SK-N-SH (cell line): Measurements from ENCODE around the gene ABCF3.

Experiments
- CHD2 ChIP-seq: fragments of 150-350 bp; IDR thresholded peaks from 2 replicates; pipeline ENCODE4 v1.6.1; 2018; ENCODE audit warnings: low read length; ENCODE audit not compliant: partially characterized antibody
- CTCF ChIP-seq: fragments of 200-600 bp; sonication (generic); IDR thresholded peaks from 2 replicates; pipeline ENCODE4 v1.6.1; 2017; ENCODE audit warnings: antibody characterized with exemption, mild to moderate bottlenecking, moderate library complexity
- EP300 ChIP-seq, 2 experiments: IDR thresholded peaks; 2 replicates each; pipeline versions ENCODE4 v1.4.0 to v1.6.1; 2012; ENCODE audit warnings: borderline replicate concordance in 1 of 2, low read depth in 1 of 2, low read length in 1 of 2
- MEF2A ChIP-seq: IDR thresholded peaks from 2 replicates; pipeline ENCODE4 v1.4.0; 2012; ENCODE audit warnings: low read depth, borderline replicate concordance
- POLR2AphosphoS5 ChIP-seq: IDR thresholded peaks from 2 replicates; pipeline ENCODE4 v1.6.1; 2012; ENCODE audit warnings: low read depth, low read length
- RCOR1 ChIP-seq: fragments of 150-350 bp; IDR thresholded peaks from 2 replicates; pipeline ENCODE4 v1.6.1; 2017; ENCODE audit warnings: antibody characterized with exemption, low read length
- REST ChIP-seq: IDR thresholded peaks from 2 replicates; pipeline ENCODE4 v1.6.1; 2012; ENCODE audit warnings: mild to moderate bottlenecking, low read depth, low read length, moderate library complexity
- TAF1 ChIP-seq: IDR thresholded peaks from 2 replicates; pipeline ENCODE4 v1.6.1; 2012; ENCODE audit warnings: low read depth, mild to moderate bottlenecking, low read length, moderate library complexity, borderline replicate concordance
- TCF12 ChIP-seq: IDR thresholded peaks from 2 replicates; pipeline ENCODE4 v1.4.0; 2012
- TEAD4 ChIP-seq: IDR thresholded peaks from 2 replicates; pipeline ENCODE4 v1.4.0; 2012; ENCODE audit warnings: mild to moderate bottlenecking, borderline replicate concordance; ENCODE audit not compliant: insufficient read depth
- USF1 ChIP-seq: IDR thresholded peaks from 2 replicates; pipeline ENCODE4 v1.4.0; 2012; ENCODE audit warnings: low read depth, borderline replicate concordance
- USF2 ChIP-seq: fragments of 150-350 bp; IDR thresholded peaks from 2 replicates; pipeline ENCODE4 v1.6.1; 2017; ENCODE audit warnings: antibody characterized with exemption, low read length, low read depth, borderline replicate concordance
- YY1 ChIP-seq: IDR thresholded peaks from 2 replicates; pipeline ENCODE4 v1.4.0; 2012; ENCODE audit warnings: low read depth, mild to moderate bottlenecking

GRCh38 chr3:184144505-184144904 lies 41.5 kb upstream of the ABCF3 start:
- TF ChIP-seq EP300 (IDR thresholded peaks at IDR 0.05; ENCODE audit: borderline replicate concordance in 1 of 2, low read depth in 1 of 2, low read length in 1 of 2) (no peak), POLR2AphosphoS5 (no peak), CTCF (no peak), YY1 (no peak), TEAD4 (no peak), MEF2A (no peak), USF1 (no peak), USF2 (no peak), TCF12 (no peak), REST (no peak), TAF1 (no peak), CHD2 (no peak), RCOR1 (no peak)
